Colonic mucosa (tissue), 4 donors: ENCODE results near the gene DTD2. TPM values are rescaled to one million over a fixed set of nuclear protein-coding genes. Genes with fewer than 3 reads are reported as not detected.

Experiments
- DNase-seq: peaks from one replicate; pipeline ENCODE4 v3.0.0-alpha.2; 2020
- H3K27ac ChIP-seq: fragments of 200-600 bp; one replicate; pipeline ENCODE4 v1.8.0; 2021
- H3K27me3 ChIP-seq: fragments of 200-600 bp; one replicate; pipeline ENCODE4 v1.8.0; 2021
- H3K36me3 ChIP-seq: fragments of 200-600 bp; one replicate; pipeline ENCODE4 v1.8.0; 2021
- H3K4me1 ChIP-seq: fragments of 200-600 bp; one replicate; pipeline ENCODE4 v1.8.0; 2021; ENCODE audit warnings: mild to moderate bottlenecking
- H3K4me3 ChIP-seq: fragments of 200-600 bp; one replicate; pipeline ENCODE4 v1.8.0; 2021
- H3K9ac ChIP-seq, 2 donors: one replicate each; pipeline ENCODE4 v1.7.0; 2013; ENCODE audit warnings: control low read depth in 2 of 2, low read depth in 2 of 2, low read length in 2 of 2
- H3K9me3 ChIP-seq: fragments of 200-600 bp; one replicate; pipeline ENCODE4 v1.8.0; 2021
- CTCF ChIP-seq: fragments of 200-600 bp; IDR thresholded peaks from one replicate; pipeline ENCODE4 v1.8.0; 2022; ENCODE audit warnings: antibody characterized with exemption, mild to moderate bottlenecking
- intact Hi-C: fragments of 100-400 bp; cut with DNase I; formaldehyde crosslinking; loops from one replicate; pipeline ENCODE4 v1.14.1; 2022
- total RNA-seq, 2 donors: library from RNA; stranded (reverse); fragmentation: NEBNext Ultra II Directional in 1 of 2; extraction: Animal tissue kit (Norgen Biotek cat#: 25700) in 1 of 2; gene quantifications; one replicate each; pipeline ENCODE4 v1.2.1, GENCODE V29; 2021
- donor health status: healthy.
- donor health status: DM: no; HTN: no; CAD: no.
- donor health status: DM: no; HTN: no; CAD: no.

The DTD2 gene
- total RNA-seq, 2 donors from 2014 or later, result 13.7 to 16.2 TPM

DNA sequence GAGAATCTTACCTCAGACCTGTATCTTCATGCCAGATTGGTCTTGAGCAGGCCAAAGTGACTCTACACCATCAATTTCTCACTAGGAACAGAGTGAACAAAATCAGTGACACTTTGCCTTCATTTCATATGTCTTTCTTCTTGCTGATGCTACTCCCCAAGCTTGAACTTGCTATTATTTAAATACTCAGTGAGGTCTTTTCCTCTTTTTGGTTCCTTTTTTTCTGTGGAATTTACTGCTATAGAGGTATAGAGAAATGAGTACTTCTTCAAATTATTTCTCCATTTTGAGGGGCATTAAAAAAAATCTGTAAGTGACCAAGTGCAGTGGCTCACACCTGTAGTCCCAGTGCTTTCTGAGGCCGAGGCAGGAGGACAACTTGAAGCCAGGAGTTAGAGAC lies 30.6 kb upstream of the DTD2 start, which contains the start of gene GPR33:
GPR33 (minus strand) TSS at position 154 of the 400 bp plus-strand sequence. CDS start 4,074 bp downstream, outside the sequence.
- Histone ChIP-seq H3K36me3 (no peaks in the 10 kb centered on the region), H3K4me3 (no peak within 1 kb of the TSS), H3K4me1 (no peaks in the 10 kb centered on the region), H3K9ac (no peak within 1 kb of the TSS), H3K27me3 (no peaks in the 10 kb centered on the region), H3K27ac (no peak within 1 kb of the TSS), H3K9me3 (no peaks in the 10 kb centered on the region)
- TF ChIP-seq CTCF, result no peak
- intact Hi-C loops, result no loop called here
- DNase-seq, result no peak

DNA sequence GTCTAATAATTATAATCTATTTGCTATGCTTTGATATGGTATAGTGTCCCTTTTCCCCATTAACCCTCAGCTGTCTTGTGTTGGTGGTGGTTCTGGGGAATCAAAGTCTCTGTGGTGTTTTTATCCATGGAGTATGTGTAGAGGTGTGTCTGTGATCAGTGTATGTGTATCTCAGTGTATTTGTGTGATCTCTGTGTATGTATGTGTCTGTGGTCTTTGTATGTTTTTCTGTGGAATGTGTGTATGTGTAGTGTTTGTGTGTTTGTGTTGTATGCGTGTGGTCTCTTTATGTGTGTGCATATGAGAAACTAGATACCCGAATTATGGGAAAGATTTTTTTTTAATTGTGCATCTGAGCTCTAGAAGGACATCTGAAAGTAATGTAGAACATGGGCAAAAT lies 29.5 kb upstream of the DTD2 start:
- DNase-seq, result no peak
- TF ChIP-seq CTCF, result no peak
- intact Hi-C loops, result no loop called here
- Histone ChIP-seq H3K9me3 (no peaks in the 10 kb centered on the region), H3K4me1 (no peaks in the 10 kb centered on the region), H3K4me3 (no peak overlapping the region), H3K27me3 (no peaks in the 10 kb centered on the region), H3K36me3 (no peaks in the 10 kb centered on the region), H3K27ac (no peak overlapping the region), H3K9ac (no peak overlapping the region)

DNA sequence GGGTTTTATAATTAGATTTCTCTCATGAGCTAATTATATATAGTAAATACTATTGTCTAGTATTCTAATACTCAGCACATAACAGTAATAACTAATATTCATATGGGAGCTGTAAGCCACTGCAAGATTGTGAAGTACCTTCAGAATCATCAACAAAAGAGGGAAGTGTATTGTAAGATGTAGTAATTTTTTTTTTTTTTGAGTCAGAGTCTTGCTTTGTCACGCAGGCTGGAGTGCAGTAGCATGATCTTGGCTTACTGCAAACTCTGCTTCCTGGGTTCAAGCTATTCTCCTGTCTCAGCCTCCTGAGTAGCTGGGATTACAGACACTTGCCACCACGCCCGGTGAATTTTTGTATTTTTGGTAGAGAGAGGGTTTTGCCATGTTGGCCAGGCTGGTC lies 27.4 kb upstream of the DTD2 start:
- TF ChIP-seq CTCF, result no peak
- Histone ChIP-seq H3K4me1 (no peaks in the 10 kb centered on the region), H3K27ac (no peak overlapping the region), H3K4me3 (no peak overlapping the region), H3K36me3 (no peaks in the 10 kb centered on the region), H3K27me3 (no peaks in the 10 kb centered on the region), H3K9me3 (no peaks in the 10 kb centered on the region), H3K9ac (no peak overlapping the region)
- DNase-seq, result no peak
- intact Hi-C loops, result no loop called here

DNA sequence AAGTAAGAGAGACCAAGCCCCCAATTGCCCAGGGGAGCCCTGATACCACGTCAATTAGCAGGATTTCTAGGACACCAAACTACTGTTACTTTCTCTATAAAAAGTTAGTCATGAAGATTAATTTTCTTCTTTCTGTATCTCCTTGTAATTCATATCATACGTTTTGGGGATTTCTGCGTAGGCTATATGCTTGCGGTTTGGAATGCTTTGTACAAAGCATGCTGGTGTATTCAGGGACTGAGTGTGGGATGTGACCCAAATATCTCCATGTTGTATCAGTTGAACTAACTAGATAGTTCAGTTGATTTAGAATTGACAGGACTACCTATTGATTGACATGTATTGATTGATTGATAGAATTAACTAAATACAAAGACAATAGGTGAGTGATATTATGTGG lies 22.9 kb upstream of the DTD2 start:
- Histone ChIP-seq H3K4me3 (no peak overlapping the region), H3K27me3 (no peaks in the 10 kb centered on the region), H3K36me3 (no peaks in the 10 kb centered on the region), H3K9me3 (no peaks in the 10 kb centered on the region), H3K27ac (no peak overlapping the region), H3K9ac (no peak overlapping the region), H3K4me1 (no peaks in the 10 kb centered on the region)
- no peak for DNase-seq
- intact Hi-C loops, result no loop called here
- TF ChIP-seq CTCF, result no peak

DNA sequence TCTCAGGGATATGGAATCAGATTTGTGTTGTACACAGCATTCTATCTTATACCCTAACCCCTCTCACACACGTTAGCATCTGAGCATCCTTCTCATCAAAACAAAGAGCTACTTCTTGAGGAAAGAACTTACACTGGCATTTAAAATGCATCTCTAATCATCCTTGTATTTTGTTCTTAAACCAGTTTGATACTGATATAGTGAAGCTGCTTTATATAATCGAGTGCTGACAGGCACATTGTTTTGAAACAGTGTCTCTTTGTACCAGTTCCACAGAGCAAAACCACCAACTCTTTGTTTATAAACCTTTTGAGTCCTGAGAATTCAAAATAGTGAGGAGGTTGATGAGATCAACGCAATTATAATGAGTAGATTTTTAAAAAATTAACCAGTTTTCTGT lies 21.7 kb upstream of the DTD2 start:
- Histone ChIP-seq H3K9ac (no peak overlapping the region), H3K36me3 (no peaks in the 10 kb centered on the region), H3K27me3 (no peaks in the 10 kb centered on the region), H3K27ac (no peak overlapping the region), H3K4me3 (no peak overlapping the region), H3K9me3 (no peaks in the 10 kb centered on the region), H3K4me1 (no peaks in the 10 kb centered on the region)
- DNase-seq, result no peak
- TF ChIP-seq CTCF, result no peak
- intact Hi-C loops, result no loop called here

DNA sequence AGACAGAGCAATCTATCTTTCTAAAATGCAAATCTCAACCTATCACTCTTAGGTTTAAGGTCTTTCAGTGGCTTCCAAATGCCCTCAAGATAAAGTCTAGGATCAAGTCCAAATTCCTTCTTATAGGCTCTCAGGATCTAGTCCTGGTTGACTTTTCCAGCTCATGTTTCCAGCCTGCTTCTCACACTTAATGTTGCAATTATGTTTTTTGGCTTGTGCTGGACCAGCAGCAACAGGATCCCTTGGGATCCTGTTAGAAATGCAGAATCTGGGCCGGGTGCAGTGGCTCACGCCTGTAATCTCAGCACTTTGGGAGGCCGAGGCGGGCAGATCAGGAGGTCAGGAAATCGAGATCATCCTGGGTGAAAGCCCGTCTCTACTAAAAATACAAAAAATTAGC lies 19.9 kb upstream of the DTD2 start:
- no peaks in the 10 kb centered on the region for H3K27me3 ChIP-seq
- H3K9me3 ChIP-seq, result no peaks in the 10 kb centered on the region
- H3K36me3 ChIP-seq, result no peaks in the 10 kb centered on the region
- H3K27ac ChIP-seq, result no peak overlapping the region
- DNase-seq, result no peak
- intact Hi-C loops, result no loop called here
- no peaks in the 10 kb centered on the region for H3K4me1 ChIP-seq
- no peak overlapping the region for H3K9ac ChIP-seq
- TF ChIP-seq CTCF, result no peak
- no peak overlapping the region for H3K4me3 ChIP-seq
